ENCODE measurements around the gene HOPX. TPM values are rescaled to one million over a fixed set of nuclear protein-coding genes. Genes with fewer than 3 reads are reported as not detected.
"Not testable (repeated sequence)": the region's sequence is repeated elsewhere in the genome, so short reads cannot be mapped to it uniquely, and the experiment has no call there.

HOPX gene
- total RNA-seq, 1 experiment from 2014 or later: 224 TPM

DNA sequence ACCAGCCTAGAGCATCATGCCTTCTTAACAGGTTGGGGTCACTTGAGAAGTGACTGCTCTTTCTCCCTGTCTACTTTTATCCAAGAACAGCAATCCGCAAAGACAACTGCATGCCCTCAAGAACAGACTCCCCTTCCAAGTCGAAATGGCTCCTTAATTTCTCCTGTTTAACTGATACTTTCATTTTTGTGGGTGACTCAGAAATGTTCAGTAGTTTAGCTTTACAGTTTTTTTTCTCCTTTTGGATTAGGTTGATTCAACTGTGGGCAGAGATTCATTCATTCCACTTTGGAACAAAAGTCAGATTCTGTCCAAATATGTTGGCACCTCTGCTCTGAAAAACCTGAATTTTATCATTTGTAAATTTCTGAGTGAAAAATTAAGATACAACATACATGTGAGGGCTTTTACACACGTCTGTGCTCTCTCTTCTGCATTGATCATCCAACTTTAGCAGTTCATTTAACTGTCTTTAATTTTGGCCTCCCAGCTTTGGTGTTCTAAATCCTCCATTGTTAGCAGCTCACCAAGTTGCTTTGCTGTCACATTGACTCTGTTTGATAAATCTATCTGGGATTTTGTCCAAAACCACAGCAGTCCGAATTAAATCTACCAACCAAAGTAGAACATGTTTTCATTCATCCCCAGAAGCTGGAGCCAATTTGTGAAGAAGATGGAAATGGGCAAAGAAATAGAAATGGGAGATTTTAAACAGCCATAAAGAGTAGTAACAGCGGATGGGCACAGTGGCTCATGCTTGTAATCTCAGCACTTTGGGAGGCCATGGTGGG lies 50.0 kb downstream of the HOPX start:
- DNase-seq (ENCODE audit: extremely low read depth, low read depth): no peak

DNA sequence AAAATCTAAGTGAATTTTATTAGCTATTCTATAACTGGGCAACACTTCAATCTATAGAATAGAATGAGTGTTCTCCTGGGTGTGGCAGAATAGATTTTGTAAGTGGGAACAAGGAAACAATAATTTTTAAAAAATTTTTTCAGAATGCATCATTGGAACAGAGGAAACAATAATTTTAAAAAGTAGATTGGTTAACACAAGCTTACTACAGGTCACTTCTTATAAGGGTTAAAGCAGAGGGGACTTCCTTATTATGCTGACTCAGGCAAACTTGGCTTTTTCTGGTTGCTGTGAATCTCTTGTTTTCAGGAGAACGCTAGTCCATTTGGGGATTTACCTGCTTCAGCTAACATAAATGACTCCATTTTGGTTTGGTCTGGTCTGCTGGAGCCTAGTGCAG lies 52.5 kb downstream of the HOPX start:
- no peak for DNase-seq (ENCODE audit: extremely low read depth, low read depth)

DNA sequence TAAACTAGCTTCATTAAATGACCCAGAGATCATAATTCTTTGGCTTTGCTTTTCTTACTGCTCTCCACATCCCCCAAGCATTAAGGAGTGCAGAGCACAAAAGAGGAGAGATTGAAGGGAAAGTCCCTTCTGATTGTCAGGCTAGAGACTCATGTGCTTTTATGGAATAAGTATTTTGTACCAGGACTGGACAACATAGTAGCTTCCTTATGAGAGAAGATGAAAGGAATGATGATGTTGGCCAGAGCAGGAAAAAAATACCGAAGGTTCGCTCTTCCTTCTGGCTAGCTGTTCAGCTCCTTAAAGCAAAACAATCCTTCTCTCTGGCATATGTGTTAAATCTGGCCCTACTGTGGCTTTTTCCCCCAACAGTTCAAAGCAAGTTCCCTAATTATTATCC lies 53.1 kb downstream of the HOPX start:
- no peak for DNase-seq (ENCODE audit: extremely low read depth, low read depth)

DNA sequence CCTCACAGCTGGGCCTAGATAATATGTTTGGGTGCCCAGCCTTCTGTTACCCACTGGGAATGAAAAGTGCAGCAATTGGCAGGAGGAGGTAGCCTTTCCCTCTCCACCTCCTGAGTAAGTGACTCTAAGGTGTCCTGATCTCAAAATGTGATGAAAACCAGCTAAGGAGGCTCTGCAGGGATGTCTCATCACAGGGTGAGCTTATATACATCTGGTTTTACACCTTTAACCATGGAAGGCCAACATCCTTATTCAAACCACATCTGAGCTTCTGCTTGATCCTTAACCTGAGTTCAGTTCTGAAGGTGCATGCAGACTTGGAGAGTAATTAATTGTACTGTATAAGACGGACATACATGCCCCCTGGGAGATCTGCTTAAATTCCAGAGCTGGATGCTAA lies 53.7 kb downstream of the HOPX start:
- no peak for DNase-seq (ENCODE audit: extremely low read depth, low read depth)

DNA sequence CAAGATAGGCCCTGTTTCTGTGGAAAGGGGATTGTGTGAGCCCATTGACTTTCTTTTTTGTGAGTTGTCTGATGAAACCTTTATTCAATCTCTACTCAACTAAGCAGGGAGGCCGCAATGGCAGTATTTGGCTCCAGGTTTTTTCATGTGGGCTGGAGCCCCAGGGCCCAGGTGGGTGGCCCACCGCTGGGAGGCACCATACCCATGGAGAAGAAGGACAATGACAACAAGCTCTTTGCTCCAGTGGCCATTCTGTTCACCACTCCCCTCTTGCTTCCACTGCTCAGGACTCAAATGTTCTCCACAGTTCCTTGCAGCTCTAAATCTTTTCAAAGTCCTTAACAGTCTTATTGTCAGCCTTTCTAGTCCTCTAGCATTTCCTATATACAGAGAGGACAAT lies 54.1 kb downstream of the HOPX start:
- no peak for DNase-seq (ENCODE audit: extremely low read depth, low read depth)

DNA sequence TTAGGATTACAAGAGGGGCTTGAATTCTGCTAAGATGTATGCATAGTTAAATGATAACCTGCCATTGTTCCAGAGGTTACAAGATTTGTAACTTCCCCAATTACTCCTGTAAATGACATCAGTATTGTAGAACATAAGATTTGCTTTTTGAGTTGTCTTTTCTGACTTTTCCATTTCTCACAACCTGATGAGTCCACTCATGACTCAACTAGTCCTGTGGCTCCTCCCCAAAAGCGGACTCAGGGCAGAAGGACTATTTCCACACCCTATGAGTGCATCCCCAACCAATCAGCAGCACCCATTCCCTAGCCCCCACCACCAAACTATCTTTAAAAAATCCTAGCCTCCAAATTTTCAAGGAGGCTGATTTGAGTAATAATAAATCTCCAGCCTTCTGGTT lies 54.7 kb downstream of the HOPX start:
- no peak for DNase-seq (ENCODE audit: extremely low read depth, low read depth)

DNA sequence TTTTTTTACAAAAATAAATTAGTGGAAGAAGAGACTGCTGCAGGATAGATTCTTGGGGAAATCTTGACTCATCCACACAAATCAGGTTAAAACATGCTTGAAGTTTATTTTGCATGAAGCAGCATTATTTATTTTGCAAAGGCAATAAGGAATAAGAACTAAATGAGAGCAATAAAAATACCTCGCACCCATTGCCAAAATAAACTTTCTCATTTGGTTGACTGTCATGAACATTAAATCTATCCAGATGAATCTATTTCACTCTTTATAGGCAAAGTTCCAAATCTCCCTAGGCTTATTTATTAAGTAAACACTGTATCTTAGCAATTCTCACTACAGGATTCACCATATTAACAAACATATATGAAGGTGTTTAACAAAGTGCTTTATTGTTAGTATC lies 58.9 kb downstream of the HOPX start:
- no peak for DNase-seq (ENCODE audit: extremely low read depth, low read depth)

DNA sequence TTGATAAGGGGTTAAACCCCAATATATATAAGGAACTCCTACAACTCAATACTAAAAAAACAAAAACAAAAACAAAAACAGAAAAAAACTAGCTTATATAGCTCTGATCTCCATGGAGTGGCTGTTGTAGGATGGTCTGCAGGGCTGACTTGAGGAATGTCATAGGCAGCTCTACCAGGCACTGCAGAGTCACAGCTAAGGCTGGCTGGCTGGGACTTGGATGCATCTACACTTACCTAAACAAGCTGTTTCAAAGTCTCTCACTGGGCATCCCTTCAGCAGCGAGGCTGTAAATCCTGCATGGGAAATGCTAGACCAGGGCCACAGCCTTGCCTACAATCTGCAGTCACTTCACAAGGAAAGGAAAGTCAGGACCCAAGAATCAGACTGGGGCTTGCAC lies 61.3 kb downstream of the HOPX start:
- no peak for DNase-seq (ENCODE audit: extremely low read depth, low read depth)

DNA sequence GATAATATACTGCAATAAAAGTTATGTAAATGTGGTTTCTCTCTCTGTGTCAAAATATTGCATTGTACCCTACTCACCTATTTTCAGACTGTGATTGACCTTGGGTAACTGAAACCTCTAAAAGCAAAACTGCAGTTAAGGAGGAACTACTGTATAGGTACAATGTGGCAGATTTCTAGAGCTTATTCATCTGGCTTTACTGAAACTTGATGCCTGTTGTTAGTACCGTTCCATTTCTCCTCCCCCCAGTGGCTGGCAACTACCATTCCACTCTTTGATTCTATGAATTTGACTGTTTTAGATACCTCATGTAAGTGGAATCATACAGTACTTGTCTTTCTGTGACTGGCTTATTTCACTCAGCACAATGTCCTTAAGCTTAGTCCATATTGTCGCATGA lies 61.9 kb downstream of the HOPX start:
- DNase-seq (ENCODE audit: extremely low read depth, low read depth): no peak

DNA sequence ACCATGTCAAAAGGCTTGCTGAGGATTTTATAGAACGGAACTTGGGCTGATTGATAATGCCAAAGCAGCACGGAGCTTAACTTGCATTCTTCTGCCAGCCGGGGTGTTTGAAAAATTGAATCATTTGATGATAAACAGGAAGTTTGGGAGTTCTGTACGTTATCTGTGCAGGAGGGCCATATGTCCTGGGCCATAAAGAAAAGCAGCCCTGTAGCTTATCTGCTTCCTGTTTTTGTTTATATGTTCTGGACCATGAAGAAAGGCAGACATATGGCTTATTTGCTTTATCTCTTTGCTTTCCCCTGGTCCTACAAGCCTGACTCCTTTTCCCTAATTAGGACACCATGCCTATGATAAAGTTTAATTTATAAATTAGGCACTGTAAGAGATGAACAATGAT lies 62.4 kb downstream of the HOPX start:
- DNase-seq (ENCODE audit: extremely low read depth, low read depth): no peak

DNA sequence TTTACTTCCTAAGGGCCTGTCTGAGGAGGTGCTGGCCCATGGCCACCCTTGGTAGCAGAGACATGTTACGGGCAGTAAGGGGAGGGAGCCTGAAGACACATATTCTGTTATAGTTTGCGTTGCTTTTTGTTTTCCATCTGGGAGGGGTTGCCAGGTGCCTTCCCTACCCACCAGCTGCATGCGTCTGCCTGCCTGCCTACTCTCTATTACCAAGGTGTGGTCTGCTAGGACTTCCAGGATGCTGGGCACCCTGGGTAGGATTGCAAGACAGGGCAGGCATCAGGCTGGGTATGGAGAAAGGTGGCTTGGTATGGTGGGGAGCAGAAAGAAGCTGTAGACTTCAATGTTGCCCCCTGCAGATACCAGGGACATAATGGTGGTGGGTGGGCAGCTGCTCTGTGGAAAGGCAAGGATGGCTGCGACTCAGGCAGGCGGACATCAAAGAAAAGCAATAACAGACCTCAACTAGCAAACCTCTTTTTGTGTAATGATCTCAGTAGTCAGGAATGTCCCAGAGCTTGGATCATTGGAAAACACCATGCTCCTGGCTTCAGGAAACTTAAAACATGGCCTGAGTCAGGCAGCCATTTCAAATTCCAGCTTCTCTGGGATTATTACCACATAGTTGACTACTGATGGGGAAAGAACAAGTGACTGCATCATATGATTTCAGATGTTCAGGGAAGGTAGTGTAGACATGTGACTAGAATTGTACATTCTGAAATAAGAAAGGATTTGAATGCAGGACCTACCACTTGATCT lies 67.8 kb downstream of the HOPX start:
- no peak for DNase-seq (ENCODE audit: extremely low read depth, low read depth)

DNA sequence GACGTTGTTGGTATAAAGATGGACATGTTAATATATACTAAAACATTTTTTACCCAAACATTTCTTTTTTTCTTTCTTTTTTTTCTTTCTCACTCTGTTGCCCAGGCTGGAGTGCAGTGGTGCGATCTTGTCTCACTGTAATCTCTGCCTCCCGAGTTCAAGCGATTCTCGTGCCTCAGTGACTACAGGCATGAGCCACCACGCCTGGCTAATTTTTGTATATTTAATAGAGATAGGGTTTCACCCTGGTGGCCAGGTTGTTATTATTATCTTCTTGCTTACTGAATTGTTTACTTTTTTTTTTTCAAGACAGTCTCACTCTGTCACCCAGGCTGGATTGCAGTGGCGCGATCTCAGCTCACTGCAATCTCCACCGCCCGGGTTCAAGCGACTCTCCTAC lies 68.8 kb downstream of the HOPX start:
- no peak for DNase-seq (ENCODE audit: extremely low read depth, low read depth)

DNA sequence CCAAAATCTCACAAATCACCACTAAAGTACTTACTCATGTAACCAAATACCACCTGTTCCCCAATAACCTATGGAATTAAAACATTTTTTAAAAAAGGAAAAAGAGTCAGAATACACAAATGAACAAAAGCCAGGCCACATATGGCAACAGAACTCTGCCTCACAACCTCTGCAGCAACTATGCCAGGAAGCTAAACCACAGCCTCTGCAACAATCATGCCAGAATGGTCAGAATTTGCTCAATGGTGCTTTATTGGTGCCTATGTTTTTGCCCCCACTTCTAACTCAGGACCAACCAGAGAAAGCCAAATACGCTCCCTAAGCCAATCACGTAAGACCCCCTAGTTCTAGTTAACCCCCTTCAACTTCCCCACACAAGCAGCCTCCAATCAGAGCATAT lies 69.6 kb downstream of the HOPX start:
- DNase-seq (ENCODE audit: extremely low read depth, low read depth): no peak

DNA sequence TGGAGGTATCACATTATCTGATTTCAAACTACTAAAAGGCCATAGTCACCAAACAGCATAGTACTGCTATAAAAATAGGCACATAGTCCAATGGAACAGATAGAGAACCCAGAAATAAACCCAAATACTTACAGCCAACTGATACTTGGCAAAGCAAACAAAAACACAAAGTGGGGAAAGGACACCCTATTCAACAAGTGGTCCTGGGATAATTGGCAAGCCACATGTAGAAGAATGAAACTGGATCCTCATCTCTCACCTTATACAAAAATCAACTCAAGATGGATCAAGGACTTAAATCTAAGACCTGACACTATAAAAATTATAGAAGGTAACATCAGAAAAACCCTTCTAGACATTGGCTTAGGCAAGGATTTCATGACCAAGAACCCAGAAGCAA lies 70.9 kb downstream of the HOPX start:
- DNase-seq (ENCODE audit: extremely low read depth, low read depth): not testable (repeated sequence)

DNA sequence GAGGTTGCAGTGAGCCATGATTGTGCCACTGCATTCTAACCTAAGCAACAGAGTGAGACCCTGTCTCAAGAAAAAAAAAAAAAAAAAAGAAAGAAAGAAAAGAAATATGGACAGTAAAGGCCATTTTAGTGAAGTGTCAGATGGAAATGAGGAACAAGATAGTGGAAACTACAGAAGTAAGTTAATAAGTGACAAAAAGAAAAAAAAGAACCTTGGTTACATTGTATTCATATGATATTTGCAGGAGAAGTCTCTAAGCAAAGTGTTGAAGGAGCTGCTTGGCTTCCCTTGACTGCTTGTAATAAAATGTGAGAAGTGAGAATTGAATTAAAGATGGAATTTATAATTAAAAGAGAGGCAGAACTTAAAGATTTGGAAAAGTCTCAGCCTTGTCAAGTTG lies 73.2 kb downstream of the HOPX start:
- DNase-seq (ENCODE audit: extremely low read depth, low read depth): no peak

DNA sequence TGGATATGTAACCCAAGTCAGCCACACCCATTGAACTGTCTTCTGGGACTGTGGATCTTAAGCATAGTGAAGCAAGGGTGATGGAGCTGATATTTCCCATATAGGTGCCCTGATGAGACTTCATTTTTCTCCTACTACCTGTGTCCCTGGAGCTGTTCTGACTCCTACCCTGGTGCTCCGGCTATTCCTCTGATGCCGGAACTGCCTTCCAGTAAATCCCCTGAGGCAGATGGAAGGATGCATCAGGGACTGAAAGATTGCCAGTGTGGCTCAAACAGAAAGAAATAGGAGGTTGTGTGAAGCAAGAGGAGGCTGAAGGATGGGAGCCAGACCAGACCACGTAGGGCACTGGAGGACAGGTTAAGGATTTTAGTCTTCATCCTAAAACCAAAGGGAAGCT lies 74.7 kb downstream of the HOPX start:
- no peak for DNase-seq (ENCODE audit: extremely low read depth, low read depth)

DNA sequence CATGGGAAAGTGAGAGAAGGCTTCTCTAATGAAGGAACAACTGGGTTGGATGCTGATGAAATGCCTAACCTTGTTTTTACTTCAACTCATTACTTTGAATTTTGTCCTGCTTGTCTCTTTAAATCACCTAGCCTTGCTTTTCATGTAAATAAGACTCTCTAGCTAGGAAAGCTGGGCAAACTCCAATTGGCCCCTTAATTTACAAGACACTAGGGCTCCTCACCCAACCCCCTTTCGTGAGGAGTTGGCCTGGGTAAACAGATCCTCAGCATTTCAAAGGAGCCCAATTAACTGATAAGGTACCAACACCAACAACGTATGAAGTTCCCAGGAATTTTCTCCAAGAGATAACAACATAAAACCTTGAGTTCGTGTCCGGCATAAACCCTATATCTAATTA lies 75.6 kb downstream of the HOPX start:
- DNase-seq (ENCODE audit: extremely low read depth, low read depth): not testable (repeated sequence)

DNA sequence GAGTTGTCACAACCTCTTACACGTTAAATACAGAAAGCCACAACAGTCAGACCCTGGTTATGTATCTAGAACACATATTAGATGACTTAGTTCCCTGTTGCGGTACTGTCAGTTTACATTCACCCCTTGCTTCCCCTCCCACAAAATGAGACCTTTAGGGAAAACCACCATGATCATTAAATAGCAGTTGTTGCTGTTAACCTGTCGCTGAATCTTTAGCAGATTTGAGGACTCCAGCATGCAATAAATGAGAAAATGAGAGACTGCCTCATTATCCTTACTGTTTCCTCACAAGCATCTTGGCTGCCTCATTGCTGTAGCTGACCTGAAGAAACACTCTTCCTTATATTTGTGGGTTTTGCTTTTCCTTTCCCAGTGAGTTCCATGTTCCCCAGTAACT lies 77.8 kb downstream of the HOPX start:
- DNase-seq (ENCODE audit: extremely low read depth, low read depth): no peak

Data from NCI-H460 (cell line).